Embryonic facial prominence (tissue), 1 donor: ENCODE measurements around the gene ATXN2.
"Not testable (repeated sequence)": the region's sequence is repeated elsewhere in the genome, so short reads cannot be mapped to it uniquely, and the experiment has no call there.

Experiments used
- DNase-seq: peaks from one replicate; pipeline ENCODE4 v3.0.0-alpha.2; 2016; ENCODE audit errors: extremely low spot score

The ATXN2 gene

GRCh38 chr12:111404362-111405148 is 194.6 kb downstream of the ATXN2 start:
- DNase-seq: no peak

GRCh38 chr12:111402490-111402824 is 196.7 kb downstream of the ATXN2 start:
- DNase-seq: not testable (repeated sequence)
